Esophagus mucosa (tissue), 1 donor: ENCODE data around the gene FEN1. TPM values are rescaled to one million over a fixed set of nuclear protein-coding genes. Genes with fewer than 3 reads are reported as not detected.

Experiments used
- ATAC-seq: fragments of 200-7000 bp; cut with Tn5 transposase; one replicate; pipeline ENCODE4 v1.9.1; 2020
- total RNA-seq: library from RNA; stranded (reverse); gene quantifications from one replicate; pipeline ENCODE4 v1.2.4, GENCODE V29; 2023
- donor health status: DM: yes; HTN: yes; CAD: no.

The FEN1 gene
- total RNA-seq, 1 donor from 2014 or later = 18.7 TPM

- ATAC-seq = no peak
These were observed 35.4 kb upstream of the FEN1 start for GRCh38 chr11:61757213-61757862.

DNA sequence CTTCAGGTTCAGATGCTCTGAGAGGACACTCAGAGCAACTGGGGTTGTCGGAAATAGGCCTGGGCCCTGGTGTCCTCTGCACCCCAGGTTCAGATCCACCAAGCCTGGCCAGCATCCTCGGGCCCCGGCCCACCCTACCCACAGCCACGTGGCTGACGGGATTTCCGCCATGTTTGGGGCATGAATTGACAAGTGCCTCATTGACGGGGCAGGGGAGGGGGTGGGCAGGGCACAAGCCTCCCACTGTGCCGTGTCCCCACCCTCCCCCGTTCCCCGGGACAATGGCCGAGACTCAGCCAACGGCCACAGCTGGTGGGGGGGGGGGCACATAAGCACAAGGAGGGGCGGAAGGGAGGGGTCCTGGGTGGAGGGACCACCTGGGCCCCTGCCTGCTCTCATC is 31.8 kb upstream of the FEN1 start:
- ATAC-seq = no peak

GRCh38 chr11:61761440-61762222 is 31.1 kb upstream of the FEN1 start:
- no peak for ATAC-seq

DNA sequence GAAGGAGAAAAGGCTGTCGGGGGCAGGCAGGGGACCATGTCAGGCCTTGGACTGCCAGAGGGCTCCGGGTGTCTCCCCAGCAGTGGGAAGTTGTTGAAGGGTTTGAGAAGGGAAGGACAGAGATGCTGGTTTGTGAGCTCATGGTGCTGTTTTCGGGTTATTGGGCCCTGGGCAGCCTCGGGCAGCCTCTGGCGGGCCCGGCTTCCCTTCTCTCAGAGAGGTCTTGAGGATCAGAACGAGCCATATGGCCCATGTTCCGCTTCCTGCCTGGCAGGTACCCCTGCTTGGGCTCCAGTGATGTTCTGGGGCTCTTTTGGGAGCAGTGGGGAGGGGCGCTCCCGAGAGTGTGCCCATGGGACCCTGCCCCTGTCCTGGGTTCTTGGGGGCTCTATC is 30.5 kb upstream of the FEN1 start:
- no peak for ATAC-seq

DNA sequence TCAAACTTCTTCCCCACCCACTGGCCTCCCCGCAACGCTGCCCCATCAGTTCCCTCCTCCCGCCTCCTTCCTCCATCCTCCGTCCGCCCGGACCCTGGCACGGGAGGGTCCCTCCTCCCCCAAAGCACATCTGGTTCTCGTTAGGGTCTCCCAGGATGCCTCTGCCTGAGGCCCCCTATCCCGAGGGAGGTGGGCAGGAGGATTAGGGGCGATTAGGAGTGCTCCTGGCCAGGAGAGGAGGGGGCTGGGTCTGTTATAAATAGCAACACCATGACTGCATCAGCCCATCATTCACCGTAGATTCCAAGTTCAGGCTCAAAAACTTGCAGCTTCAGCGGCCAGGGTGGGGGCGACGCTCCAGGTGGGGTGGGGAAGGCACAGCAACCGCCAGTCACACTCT is 29.9 kb upstream of the FEN1 start:
- ATAC-seq = no peak

- ATAC-seq = no peak
These were observed 28.6 kb upstream of the FEN1 start for GRCh38 chr11:61763930-61764605.

DNA sequence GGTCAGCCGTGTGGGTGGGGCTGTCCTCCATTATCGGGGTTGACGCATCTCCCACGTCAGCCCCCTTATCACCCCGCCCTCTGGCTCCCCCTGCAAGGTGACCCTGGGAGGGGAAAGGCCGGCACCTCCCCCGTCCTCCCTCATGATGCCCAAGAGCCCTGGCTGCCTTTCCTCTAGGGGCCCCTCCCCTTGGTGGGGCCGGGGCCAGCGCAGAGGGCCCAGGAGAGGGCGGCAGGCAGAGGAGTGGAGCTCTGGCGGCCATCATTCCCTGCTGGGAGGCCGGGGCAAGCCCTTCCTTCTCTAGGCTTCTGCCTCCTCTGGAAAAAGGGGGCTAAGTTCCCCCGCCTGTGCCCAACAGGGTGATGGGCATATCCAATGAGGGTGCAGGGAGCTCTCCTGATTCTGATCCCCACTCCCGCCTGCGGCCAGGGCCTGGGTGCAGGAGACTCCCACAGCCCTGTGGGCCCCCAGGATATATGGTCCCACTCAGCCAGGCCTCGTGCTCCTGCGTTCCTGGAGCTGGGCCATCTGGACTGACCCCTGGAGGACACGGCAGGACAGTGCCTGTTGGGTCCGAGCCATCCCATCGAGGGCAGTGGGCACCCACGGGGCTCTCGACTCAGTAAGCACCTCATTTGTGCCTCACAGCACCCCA is 28.0 kb upstream of the FEN1 start:
- ATAC-seq = no peak

DNA sequence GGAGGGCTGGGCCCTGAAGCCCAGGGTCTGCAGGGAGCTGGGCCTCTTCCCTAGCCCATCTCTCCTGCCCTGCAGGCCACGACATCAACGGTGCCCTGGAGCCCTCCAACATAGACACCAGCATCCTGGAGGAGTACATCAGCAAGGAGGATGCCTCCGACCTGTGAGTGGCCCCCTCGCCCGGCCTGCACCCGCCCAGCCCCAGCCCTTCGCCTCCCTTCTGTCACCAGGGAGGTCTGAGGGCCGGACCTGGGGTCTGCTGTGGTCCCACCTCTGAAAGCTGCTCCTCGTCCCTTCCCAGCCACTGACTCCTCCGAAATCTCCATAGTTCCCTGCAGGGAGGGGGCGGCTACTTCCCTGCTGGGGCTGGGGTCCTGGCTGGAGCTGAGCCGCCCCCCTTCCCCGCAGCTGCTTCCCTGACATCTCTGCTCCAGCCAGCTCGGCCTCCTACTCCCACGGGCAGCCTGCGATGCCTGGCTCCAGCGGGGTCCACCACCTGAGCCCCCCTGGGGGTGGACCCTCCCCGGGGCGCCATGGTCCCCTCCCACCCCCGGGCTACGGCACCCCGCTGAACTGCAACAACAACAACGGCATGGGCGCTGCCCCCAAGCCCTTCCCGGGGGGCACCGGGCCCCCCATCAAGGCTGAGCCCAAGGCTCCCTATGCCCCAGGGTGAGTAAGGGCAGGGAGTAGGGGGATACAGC is 27.0 kb upstream of the FEN1 start:
- ATAC-seq = no peak

- ATAC-seq = no peak
These were observed 26.3 kb upstream of the FEN1 start for GRCh38 chr11:61766353-61766841.

- no peak for ATAC-seq
These were observed 24.2 kb upstream of the FEN1 start for GRCh38 chr11:61768376-61769076.

DNA sequence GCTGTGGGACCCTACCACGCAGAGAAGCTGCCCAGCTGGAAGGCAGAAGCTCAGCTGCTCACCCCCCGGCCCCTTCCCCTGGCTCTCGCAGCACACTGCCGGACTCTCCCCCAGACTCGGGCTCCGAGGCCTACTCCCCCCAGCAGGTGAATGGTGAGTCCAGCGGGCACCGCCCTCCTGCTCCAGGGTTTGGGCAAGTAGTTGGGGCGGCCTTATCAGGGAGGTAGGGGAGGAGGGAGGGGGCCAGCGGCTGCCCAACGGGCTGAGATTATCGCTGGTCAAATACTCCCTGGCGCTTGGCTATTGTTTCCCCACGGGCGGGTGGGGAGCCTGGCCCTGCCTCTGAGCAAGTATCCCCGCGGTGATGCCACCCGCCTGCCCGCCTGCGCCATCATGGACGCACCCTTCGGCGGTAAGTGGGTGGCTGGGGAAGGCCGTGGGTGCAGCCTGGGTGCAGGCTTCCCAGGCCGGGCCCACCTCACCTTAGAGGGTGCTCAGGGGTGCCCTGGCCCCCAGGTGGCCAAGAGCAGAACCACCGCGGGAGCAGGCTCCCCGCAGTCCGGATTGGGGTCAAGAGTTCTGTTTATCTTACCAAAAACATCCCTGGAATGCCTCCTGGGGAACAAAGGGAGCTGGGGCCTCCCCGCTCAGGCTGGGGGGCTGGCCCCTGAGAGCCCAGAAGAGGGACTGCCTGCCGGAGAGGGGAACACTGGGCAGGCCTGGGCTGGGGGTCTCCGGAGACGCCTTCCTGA is 23.4 kb upstream of the FEN1 start:
- no peak for ATAC-seq

GRCh38 chr11:61769946-61770683 is 22.6 kb upstream of the FEN1 start:
- no peak for ATAC-seq

DNA sequence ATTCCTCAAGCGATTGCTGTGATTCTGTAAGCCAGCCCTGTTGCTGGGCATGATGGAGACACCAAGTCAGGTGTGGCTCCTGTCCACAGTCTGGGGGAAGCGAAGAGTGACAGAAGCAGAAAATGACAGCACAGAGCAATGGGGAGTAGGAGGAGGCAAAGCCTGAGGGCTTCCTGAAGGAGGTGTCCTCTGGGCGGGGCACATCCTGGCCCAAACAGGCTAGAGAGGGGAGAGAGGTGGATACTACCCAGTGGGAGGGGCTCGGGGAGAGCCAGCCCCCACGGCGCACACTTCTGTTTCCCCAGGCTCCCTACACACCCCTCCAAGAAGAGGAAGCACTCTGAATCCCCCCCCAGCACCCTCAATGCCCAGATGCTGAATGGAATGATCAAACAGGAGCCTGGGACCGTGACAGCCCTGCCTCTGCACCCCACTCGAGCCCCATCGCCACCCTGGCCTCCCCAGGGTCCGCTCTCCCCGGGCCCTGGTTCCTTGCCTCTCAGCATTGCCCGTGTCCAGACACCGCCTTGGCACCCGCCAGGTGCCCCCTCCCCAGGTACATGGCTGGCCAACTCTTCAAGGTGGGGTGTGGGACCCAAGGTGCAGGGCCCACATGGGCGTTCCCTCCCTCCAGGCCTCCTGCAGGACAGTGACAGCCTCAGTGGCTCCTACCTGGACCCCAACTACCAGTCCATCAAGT is 21.4 kb upstream of the FEN1 start:
- no peak for ATAC-seq

GRCh38 chr11:61771985-61772455 is 20.7 kb upstream of the FEN1 start:
- ATAC-seq = no peak

- no peak for ATAC-seq
These were observed 19.4 kb upstream of the FEN1 start for GRCh38 chr11:61773356-61773755.

DNA sequence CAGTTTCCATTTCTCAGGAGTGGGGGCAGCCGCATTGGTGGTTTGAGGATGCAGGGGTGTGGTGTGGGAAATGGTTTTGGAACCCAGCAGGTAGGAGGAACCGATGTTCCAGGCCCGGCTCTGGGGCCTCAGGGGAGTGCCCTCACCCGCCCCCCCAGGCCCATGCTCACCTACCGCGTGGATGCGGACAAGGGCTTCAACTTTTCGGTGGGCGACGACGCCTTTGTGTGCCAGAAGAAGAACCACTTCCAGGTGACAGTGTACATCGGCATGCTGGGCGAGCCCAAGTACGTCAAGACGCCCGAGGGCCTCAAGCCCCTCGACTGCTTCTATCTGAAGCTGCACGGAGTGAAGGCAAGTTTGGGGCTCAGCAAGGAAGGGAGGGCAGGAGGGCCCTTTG is 18.9 kb upstream of the FEN1 start:
- ATAC-seq = no peak

- ATAC-seq = no peak
These were observed 18.3 kb upstream of the FEN1 start for GRCh38 chr11:61774411-61774810.

DNA sequence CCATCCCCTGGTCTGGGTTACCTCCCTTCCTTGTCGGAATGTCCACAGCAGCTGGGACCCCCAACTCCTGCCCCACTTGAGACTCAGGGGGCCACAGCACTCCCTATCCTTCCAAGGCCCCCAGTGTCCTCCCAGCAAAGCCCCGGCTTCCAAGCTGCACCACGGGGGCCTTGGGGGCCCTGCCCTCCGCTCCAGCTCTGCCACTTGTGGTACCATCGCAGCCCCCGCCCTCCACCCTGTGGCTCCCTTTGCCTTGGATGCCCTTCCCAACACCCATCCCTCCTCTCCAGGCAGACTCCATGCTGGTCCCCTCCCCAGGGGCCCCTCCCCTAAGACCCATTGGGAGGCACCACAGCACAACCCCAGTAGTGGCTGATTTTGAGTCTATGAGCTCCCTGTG is 17.6 kb upstream of the FEN1 start:
- no peak for ATAC-seq
